ENCODE results near the gene CDH23. TPM values are rescaled to one million over a fixed set of nuclear protein-coding genes. Genes with fewer than 3 reads are reported as not detected.

Gene CDH23
- total and polyA plus RNA-seq, 10 of the 15 experiments (the other 5 are each of a cell fraction or from before 2014, with no cell fraction given): 0.09 to 0.40 (median 0.15) TPM; not detected in 1

DNA sequence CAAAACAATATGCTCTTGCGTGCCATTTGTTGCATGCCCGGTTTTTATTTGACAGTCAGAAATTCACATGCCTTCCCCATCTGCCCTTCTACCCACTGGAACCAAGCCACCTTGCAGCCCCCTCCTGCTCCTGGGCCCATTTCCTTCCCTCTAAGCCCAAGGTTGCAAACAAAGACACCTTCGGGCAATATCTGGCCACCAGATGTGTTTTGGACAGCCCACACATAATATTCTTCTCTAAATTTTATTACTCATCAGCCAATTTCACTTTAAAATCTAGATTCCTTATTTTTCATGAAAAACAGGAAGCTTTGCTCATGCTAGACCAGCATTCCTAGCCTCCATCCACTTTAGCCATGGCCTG, 341.1 kb downstream of the CDH23 start:
- ChIA-PET SMC1A (ENCODE audit: uncharacterized antibody, unreplicated experiment) (no interaction called here), RAD21 (ENCODE audit: unreplicated experiment) (no interaction called here), CTCF (interaction anchor here (1.3 kb wide), 1 partner anchor 29 kb away, joined by 4 read pairs; no protein-coding TSS in a partner anchor), POLR2A (no interaction called here)
- WGBS (ENCODE audit: insufficient coverage, insufficient replicate concordance, low lambda C conversion rate, missing lambda C conversion rate): 96% methylated on average over 3 of the region's 3 CpGs
- no peaks in the 10 kb centered on the region for H4K20me1 ChIP-seq (ENCODE audit: control insufficient read depth, insufficient read depth)
- DNase-seq (ENCODE audit: low read depth, low spot score): no peak
- H3K4me3 ChIP-seq: no peak overlapping the region
- no peak for FAIRE-seq
- no TSS peak for BruUV-seq (replicated peaks)
- no peak overlapping the region for H3K9ac ChIP-seq (ENCODE audit: control insufficient read depth, insufficient read depth, low read length)
- H3K9me3 ChIP-seq (replicated peaks; ENCODE audit: control insufficient read depth, insufficient read depth, low read length): no peaks in the 10 kb centered on the region; the same call in 2 of the 3 replicates
- H3K36me3 ChIP-seq (ENCODE audit: control insufficient read depth in 2 of 2, insufficient read depth in 2 of 2, low read length in 1 of 2): no peaks in the 10 kb centered on the region
- no peaks in the 10 kb centered on the region for H3K79me2 ChIP-seq (ENCODE audit: control insufficient read depth, insufficient read depth, low read length)
- peaks cover 18% of the 10 kb centered on the region for H3K4me1 ChIP-seq (ENCODE audit: control insufficient read depth, insufficient read depth, low read length)
- no peak overlapping the region for H3K4me2 ChIP-seq (ENCODE audit: control insufficient read depth, insufficient read depth)
- ATAC-seq: no peak
- intact Hi-C loops (cut with micrococcal nuclease; ENCODE audit: unreplicated experiment): no loop called here
- TF ChIP-seq POU2F2 (IDR thresholded peaks at IDR 0.05; ENCODE audit: borderline replicate concordance, low read depth, low read length) (no peak), KAT2A (conservative IDR thresholded peaks at IDR 0.05; ENCODE audit: control insufficient read depth, low read depth, low read length) (no peak), CEBPB (IDR thresholded peaks at IDR 0.05; ENCODE audit: borderline replicate concordance in 1 of 2, low read depth in 2 of 2, low read length in 2 of 2) (no peak), ATF3 (IDR thresholded peaks at IDR 0.05; ENCODE audit: borderline replicate concordance, extremely low read depth, low read depth, low read length) (no peak)
- TF ChIP-seq, protein P1, sequence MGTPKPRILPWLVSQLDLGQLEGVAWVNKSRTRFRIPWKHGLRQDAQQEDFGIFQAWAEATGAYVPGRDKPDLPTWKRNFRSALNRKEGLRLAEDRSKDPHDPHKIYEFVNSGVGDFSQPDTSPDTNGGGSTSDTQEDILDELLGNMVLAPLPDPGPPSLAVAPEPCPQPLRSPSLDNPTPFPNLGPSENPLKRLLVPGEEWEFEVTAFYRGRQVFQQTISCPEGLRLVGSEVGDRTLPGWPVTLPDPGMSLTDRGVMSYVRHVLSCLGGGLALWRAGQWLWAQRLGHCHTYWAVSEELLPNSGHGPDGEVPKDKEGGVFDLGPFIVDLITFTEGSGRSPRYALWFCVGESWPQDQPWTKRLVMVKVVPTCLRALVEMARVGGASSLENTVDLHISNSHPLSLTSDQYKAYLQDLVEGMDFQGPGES (IDR thresholded peaks at IDR 0.05): no peak
- H3K27me3 ChIP-seq (replicated peaks in 1 of 2; ENCODE audit: control insufficient read depth in 2 of 2, insufficient read depth in 2 of 2, low read length in 1 of 2): no peaks in the 10 kb centered on the region
- in situ Hi-C loops (cut with MboI): no loop called here
- H2AFZ ChIP-seq (ENCODE audit: control insufficient read depth, low read depth, low read length): no peak overlapping the region
- H3K27ac ChIP-seq (ENCODE audit: control insufficient read depth, insufficient read depth): no peak overlapping the region

- no TSS peak for BruUV-seq (replicated peaks)
- 66% methylated on average over 8 of the region's 8 CpGs for WGBS (ENCODE audit: insufficient coverage, insufficient replicate concordance, low lambda C conversion rate, missing lambda C conversion rate)
- TF ChIP-seq TARDBP (IDR thresholded peaks at IDR 0.05; ENCODE audit: borderline replicate concordance) (no peak), EZH2 (IDR thresholded peaks at IDR 0.05; ENCODE audit: borderline replicate concordance, control insufficient read depth, low read depth, low read length) (no peak), MAX (IDR thresholded peaks at IDR 0.05; ENCODE audit: low read depth, low read length) (no peak), IRF4 (IDR thresholded peaks at IDR 0.05; ENCODE audit: low read depth, low read length) (no peak), HCFC1 (IDR thresholded peaks at IDR 0.05; ENCODE audit: low read length) (no peak), USF2 (IDR thresholded peaks at IDR 0.05; ENCODE audit: borderline replicate concordance, low read depth, low read length) (no peak)
- TF ChIP-seq, protein P2, sequence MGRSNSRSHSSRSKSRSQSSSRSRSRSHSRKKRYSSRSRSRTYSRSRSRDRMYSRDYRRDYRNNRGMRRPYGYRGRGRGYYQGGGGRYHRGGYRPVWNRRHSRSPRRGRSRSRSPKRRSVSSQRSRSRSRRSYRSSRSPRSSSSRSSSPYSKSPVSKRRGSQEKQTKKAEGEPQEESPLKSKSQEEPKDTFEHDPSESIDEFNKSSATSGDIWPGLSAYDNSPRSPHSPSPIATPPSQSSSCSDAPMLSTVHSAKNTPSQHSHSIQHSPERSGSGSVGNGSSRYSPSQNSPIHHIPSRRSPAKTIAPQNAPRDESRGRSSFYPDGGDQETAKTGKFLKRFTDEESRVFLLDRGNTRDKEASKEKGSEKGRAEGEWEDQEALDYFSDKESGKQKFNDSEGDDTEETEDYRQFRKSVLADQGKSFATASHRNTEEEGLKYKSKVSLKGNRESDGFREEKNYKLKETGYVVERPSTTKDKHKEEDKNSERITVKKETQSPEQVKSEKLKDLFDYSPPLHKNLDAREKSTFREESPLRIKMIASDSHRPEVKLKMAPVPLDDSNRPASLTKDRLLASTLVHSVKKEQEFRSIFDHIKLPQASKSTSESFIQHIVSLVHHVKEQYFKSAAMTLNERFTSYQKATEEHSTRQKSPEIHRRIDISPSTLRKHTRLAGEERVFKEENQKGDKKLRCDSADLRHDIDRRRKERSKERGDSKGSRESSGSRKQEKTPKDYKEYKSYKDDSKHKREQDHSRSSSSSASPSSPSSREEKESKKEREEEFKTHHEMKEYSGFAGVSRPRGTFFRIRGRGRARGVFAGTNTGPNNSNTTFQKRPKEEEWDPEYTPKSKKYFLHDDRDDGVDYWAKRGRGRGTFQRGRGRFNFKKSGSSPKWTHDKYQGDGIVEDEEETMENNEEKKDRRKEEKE (IDR thresholded peaks at IDR 0.05): no peak
These were observed 342.7 kb downstream of the CDH23 start for GRCh38 chr10:71739358-71739900.

More at GRCh38 chr10:71739358-71739900, 342.7 kb downstream of the CDH23 start:
- in situ Hi-C loops (cut with MboI) (no loop called here), intact Hi-C loops (cut with micrococcal nuclease; ENCODE audit: unreplicated experiment) (no loop called here)
- ChIA-PET SMC1A (ENCODE audit: uncharacterized antibody, unreplicated experiment) (no interaction called here), RAD21 (ENCODE audit: unreplicated experiment) (no interaction called here), CTCF (interaction anchor here (0.7 to 0.9 kb wide), 2 partner anchors 33 to 34 kb away, joined by 3 read pairs; no protein-coding TSS in a partner anchor), POLR2A (no interaction called here)
- Histone ChIP-seq H3K4me1 (ENCODE audit: control insufficient read depth, insufficient read depth, low read length) (peaks cover 21% of the 10 kb centered on the region), H2AFZ (ENCODE audit: control insufficient read depth, low read depth, low read length) (no peak overlapping the region), H4K20me1 (ENCODE audit: control insufficient read depth, insufficient read depth) (no peaks in the 10 kb centered on the region), H3K9me3 (replicated peaks; ENCODE audit: control insufficient read depth, insufficient read depth, low read length) (no peaks in the 10 kb centered on the region; the same call in 2 of the 3 replicates), H3K4me2 (ENCODE audit: control insufficient read depth, insufficient read depth) (no peak overlapping the region), H3K27me3 (replicated peaks in 1 of 2; ENCODE audit: control insufficient read depth in 2 of 2, insufficient read depth in 2 of 2, low read length in 1 of 2) (no peaks in the 10 kb centered on the region), H3K79me2 (ENCODE audit: control insufficient read depth, insufficient read depth, low read length) (no peaks in the 10 kb centered on the region), H3K9ac (ENCODE audit: control insufficient read depth, insufficient read depth, low read length) (no peak overlapping the region), H3K27ac (ENCODE audit: control insufficient read depth, insufficient read depth) (no peak overlapping the region), H3K36me3 (ENCODE audit: control insufficient read depth in 2 of 2, insufficient read depth in 2 of 2, low read length in 1 of 2) (no peaks in the 10 kb centered on the region), H3K4me3 (no peak overlapping the region)
- no peak for DNase-seq (ENCODE audit: low read depth, low spot score)
- no peak for ATAC-seq
- no peak for FAIRE-seq

All from GM12878 (cell line).